Measurements from ENCODE around the gene BCAR1.

Gene BCAR1

DNA sequence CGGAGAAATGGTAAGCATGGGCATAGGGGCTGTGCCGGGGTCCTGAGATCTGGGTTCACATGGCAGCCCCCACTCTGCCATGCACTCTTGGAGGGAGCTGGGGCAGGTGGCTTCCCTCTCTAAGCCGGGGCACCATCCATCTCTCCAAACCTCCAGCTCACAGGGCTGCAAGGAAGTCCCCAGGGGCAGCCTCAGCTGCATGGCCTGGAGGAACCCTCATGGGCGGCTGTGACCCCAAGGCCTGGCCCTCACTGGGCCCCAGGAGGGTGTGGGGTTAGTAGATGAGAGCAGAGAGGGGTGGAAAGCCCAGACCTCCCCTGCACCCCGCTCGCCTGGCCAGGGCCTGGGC lies 47.0 kb downstream of the BCAR1 start:
- TF ChIP-seq REST (IDR thresholded peaks at IDR 0.05; ENCODE audit: insufficient read depth in 1 of 2, low read depth in 2 of 2, low read length in 2 of 2), result no peak
- TF ChIP-seq SIN3A (IDR thresholded peaks at IDR 0.05; ENCODE audit: borderline replicate concordance, insufficient read depth, low read length), result no peak
- TF ChIP-seq TAF1 (IDR thresholded peaks at IDR 0.05; ENCODE audit: borderline replicate concordance, insufficient read depth, low read length), result no peak
- no peak for TF ChIP-seq FOXP2 (optimal IDR thresholded peaks at IDR 0.05; ENCODE audit: borderline replicate concordance, extremely low read depth, extremely low read length, insufficient read depth)
- no peak for TF ChIP-seq POLR2AphosphoS5 (IDR thresholded peaks at IDR 0.05; ENCODE audit: low read depth, low read length)

DNA sequence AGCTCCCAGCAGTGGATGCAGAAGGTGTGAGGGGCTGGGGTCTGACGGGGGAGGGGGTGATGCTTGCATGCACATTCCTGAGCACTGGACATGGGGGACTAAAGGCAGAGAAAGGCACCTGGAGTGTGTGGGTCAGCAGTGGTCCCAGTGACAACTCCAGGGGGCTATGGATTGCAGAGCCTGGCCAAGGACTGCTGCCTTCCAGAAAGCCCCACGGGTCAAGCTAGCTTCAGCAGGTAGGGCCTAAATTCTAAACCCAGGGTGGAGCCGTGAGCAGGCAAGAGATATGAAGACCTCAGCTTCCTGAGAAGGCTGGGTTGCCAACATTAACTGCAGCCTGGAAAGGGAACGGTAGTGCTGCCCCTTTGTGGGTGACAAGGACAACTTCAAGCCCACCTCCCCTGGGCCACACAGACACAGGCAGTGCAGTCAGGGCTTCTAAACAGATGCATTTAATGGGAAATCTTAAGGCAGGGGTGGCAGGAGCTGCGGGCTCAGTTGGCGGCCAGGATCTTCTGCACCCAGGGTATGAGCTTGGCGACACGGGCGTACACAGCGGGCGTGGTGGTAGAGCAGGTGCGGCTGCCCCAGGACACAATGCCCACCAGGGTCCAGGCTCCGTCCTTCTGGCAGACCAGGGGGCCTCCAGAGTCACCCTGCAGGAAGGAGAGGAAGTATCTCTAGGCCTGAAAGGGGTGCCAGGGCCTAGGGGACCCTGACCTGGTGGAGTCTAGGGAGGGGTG lies 47.6 kb downstream of the BCAR1 start:
- TF ChIP-seq REST (IDR thresholded peaks at IDR 0.05; ENCODE audit: insufficient read depth in 1 of 2, low read depth in 2 of 2, low read length in 2 of 2), result no peak
- TF ChIP-seq FOXP2 (optimal IDR thresholded peaks at IDR 0.05; ENCODE audit: borderline replicate concordance, extremely low read depth, extremely low read length, insufficient read depth), result no peak
- TF ChIP-seq TAF1 (IDR thresholded peaks at IDR 0.05; ENCODE audit: borderline replicate concordance, insufficient read depth, low read length), result no peak

GRCh38 chr16:75203096-75203495 lies 48.3 kb downstream of the BCAR1 start:
- no peak for TF ChIP-seq POLR2AphosphoS5 (IDR thresholded peaks at IDR 0.05; ENCODE audit: low read depth, low read length)
- TF ChIP-seq SIN3A (IDR thresholded peaks at IDR 0.05; ENCODE audit: borderline replicate concordance, insufficient read depth, low read length), result no peak
- TF ChIP-seq FOXP2 (optimal IDR thresholded peaks at IDR 0.05; ENCODE audit: borderline replicate concordance, extremely low read depth, extremely low read length, insufficient read depth), result no peak
- no peak for TF ChIP-seq REST (IDR thresholded peaks at IDR 0.05; ENCODE audit: insufficient read depth in 1 of 2, low read depth in 2 of 2, low read length in 2 of 2)
- no peak for TF ChIP-seq TAF1 (IDR thresholded peaks at IDR 0.05; ENCODE audit: borderline replicate concordance, insufficient read depth, low read length)

DNA sequence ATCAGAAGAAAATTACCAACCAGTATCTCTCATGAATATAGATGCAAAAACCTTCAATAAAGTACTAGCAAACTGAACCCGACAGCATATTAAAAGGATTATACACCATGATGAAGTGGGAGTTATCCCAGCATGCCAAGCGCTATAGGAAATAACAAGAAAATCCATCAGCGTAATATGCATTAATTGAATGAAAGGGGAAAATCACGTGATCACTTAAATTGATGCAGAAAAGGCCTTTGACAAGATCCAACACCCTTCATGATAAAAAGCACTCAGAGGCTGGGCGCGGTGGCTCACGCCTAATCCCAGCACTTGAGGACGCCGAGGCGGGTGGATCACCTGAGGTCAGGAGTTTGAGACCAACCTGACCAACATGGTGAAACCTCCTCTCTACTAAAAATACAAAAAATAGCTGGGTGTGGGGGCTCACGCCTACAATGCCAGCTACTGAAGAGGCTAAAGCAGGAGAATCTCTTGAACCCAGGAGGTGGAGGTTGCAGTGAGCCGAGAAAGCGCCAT lies 49.3 kb downstream of the BCAR1 start:
- no peak for TF ChIP-seq SIN3A (IDR thresholded peaks at IDR 0.05; ENCODE audit: borderline replicate concordance, insufficient read depth, low read length)
- TF ChIP-seq POLR2AphosphoS5 (IDR thresholded peaks at IDR 0.05; ENCODE audit: low read depth, low read length), result no peak
- no peak for TF ChIP-seq REST (IDR thresholded peaks at IDR 0.05; ENCODE audit: insufficient read depth in 1 of 2, low read depth in 2 of 2, low read length in 2 of 2)
- no peak for TF ChIP-seq FOXP2 (optimal IDR thresholded peaks at IDR 0.05; ENCODE audit: borderline replicate concordance, extremely low read depth, extremely low read length, insufficient read depth)
- TF ChIP-seq TAF1 (IDR thresholded peaks at IDR 0.05; ENCODE audit: borderline replicate concordance, insufficient read depth, low read length), result no peak
